HFF-Myc (cell line): ENCODE data around the gene ELK3.

Experiments
- DNase-seq: peaks from one replicate; pipeline ENCODE4 v3.0.0-alpha.2; 2011; ENCODE audit warnings: low read depth; ENCODE audit errors: extremely low read depth
- H3K4me3 ChIP-seq: replicated peaks from 2 replicates; pipeline ENCODE4 v1.5.1; 2011; ENCODE audit warnings: low read depth, mild to moderate bottlenecking, control low read depth, low read length
- CTCF ChIP-seq: IDR thresholded peaks from 2 replicates; pipeline ENCODE4 v1.5.1; 2012; ENCODE audit warnings: mild to moderate bottlenecking, low read depth, low read length, control low read depth; ENCODE audit errors: missing control alignments

The ELK3 gene

GRCh38 chr12:96250119-96250685, 56.0 kb downstream of the ELK3 start:
- no peak for TF ChIP-seq CTCF
- H3K4me3 ChIP-seq = no peak overlapping the region
- DNase-seq = no peak

- TF ChIP-seq CTCF = no peak
- H3K4me3 ChIP-seq = no peak overlapping the region
- DNase-seq = no peak
These were observed 60.9 kb downstream of the ELK3 start for GRCh38 chr12:96255077-96255476.

GRCh38 chr12:96256672-96257361, 62.6 kb downstream of the ELK3 start:
- TF ChIP-seq CTCF = no peak

GRCh38 chr12:96257550-96258103, 63.5 kb downstream of the ELK3 start:
- H3K4me3 ChIP-seq = no peak overlapping the region
- DNase-seq = no peak
- TF ChIP-seq CTCF = no peak

More at GRCh38 chr12:96256672-96257361, 62.6 kb downstream of the ELK3 start:
- DNase-seq = no peak
- no peak overlapping the region for H3K4me3 ChIP-seq

GRCh38 chr12:96258104-96258961, 64.2 kb downstream of the ELK3 start:
- no peak for TF ChIP-seq CTCF
- DNase-seq = no peak
- no peak overlapping the region for H3K4me3 ChIP-seq

- no peak for TF ChIP-seq CTCF
These were observed 66.1 kb downstream of the ELK3 start for GRCh38 chr12:96260231-96260630.

More at GRCh38 chr12:96260231-96260630, 66.1 kb downstream of the ELK3 start:
- DNase-seq = no peak
- no peak overlapping the region for H3K4me3 ChIP-seq
